Natural killer cell (primary cell): ENCODE data around the gene PPIF. TPM values are rescaled to one million over a fixed set of nuclear protein-coding genes. Genes with fewer than 3 reads are reported as not detected.

Experiments
- ATAC-seq, 3 donors: fragments of 150-1000 bp in 2 of 3; fragments of 200-7000 bp in 1 of 3; cut with Tn5 transposase; 1 replicate in 1 of 3; 2 replicates in 2 of 3; pipeline ENCODE4 v1.10.0; 2021; ENCODE audit warnings: mild to moderate bottlenecking in 2 of 3, moderate library complexity in 2 of 3
- DNase-seq, 2 donors: peaks; one replicate each; pipeline versions ENCODE4 v3.0.0 to v3.0.0-alpha.2; 2013 to 2021; ENCODE audit warnings: mixed read lengths in 1 of 2
- H3K27ac ChIP-seq: one replicate; pipeline ENCODE4 v1.5.1; 2013; ENCODE audit warnings: mild to moderate bottlenecking, low read length
- H3K27me3 ChIP-seq: one replicate; pipeline ENCODE4 v1.6.1; 2013; ENCODE audit warnings: low read length; ENCODE audit not compliant: control insufficient read depth, insufficient read depth
- H3K36me3 ChIP-seq: one replicate; pipeline ENCODE4 v1.6.1; 2013; ENCODE audit warnings: low read length; ENCODE audit not compliant: control insufficient read depth, insufficient read depth
- H3K4me1 ChIP-seq: one replicate; pipeline ENCODE4 v1.6.1; 2013; ENCODE audit warnings: low read length; ENCODE audit not compliant: control insufficient read depth, insufficient read depth
- H3K4me3 ChIP-seq: one replicate; pipeline ENCODE4 v1.5.1; 2013; ENCODE audit warnings: low read length
- H3K9me3 ChIP-seq: one replicate; pipeline ENCODE4 v1.6.1; 2013; ENCODE audit warnings: low read length; ENCODE audit not compliant: control insufficient read depth, insufficient read depth
- H3K27ac Mint-ChIP-seq, 2 donors: one replicate each; pipeline ENCODE4 v1.8.0; 2022; ENCODE audit warnings: mild to moderate bottlenecking in 2 of 2, mixed read lengths in 2 of 2, moderate library complexity in 1 of 2
- H3K27me3 Mint-ChIP-seq, 2 donors: one replicate each; pipeline ENCODE4 v1.8.0; 2022; ENCODE audit warnings: low read depth in 2 of 2, mixed read lengths in 2 of 2
- H3K36me3 Mint-ChIP-seq: one replicate; pipeline ENCODE4 v1.8.0; 2022; ENCODE audit warnings: mixed read lengths
- H3K4me1 Mint-ChIP-seq, 2 donors: one replicate each; pipeline ENCODE4 v1.8.0; 2022; ENCODE audit warnings: mixed read lengths in 2 of 2
- H3K4me3 Mint-ChIP-seq: one replicate; pipeline ENCODE4 v1.8.0; 2022; ENCODE audit warnings: mild to moderate bottlenecking, moderate library complexity, mixed read lengths
- H3K9me3 Mint-ChIP-seq, 2 donors: one replicate each; pipeline ENCODE4 v1.8.0; 2022; ENCODE audit warnings: mixed read lengths in 2 of 2
- WGBS: methylation state at CpG from one replicate; pipeline ENCODE4 v1.1.7; 2013; ENCODE audit warnings: missing lambda C conversion rate; ENCODE audit not compliant: insufficient coverage; 5-methylcytosine and 5-hydroxymethylcytosine counted together
- intact Hi-C: fragments of 100-400 bp; cut with micrococcal nuclease; formaldehyde crosslinking; loops from one replicate; pipeline ENCODE4 v1.14.2; 2022
- total RNA-seq, 4 donors: library from RNA; stranded (reverse); fragments of 120-200 nt in 1 of 4; gene quantifications; one replicate each; pipeline versions ENCODE4 v1.2.3 to v1.2.4, GENCODE V29; 2013 to 2022
- TF ChIP-seq, protein P1 (sequence below): fragments of 200-600 bp; IDR thresholded peaks from one replicate; pipeline ENCODE4 v1.8.0; 2022; ENCODE audit warnings: antibody characterized with exemption

The PPIF gene
- total RNA-seq, 3 donors from 2014 or later (not counting 1 experiment from before 2014, with no cell fraction given): 59.5 to 99.1 (median 66.3) TPM

DNA sequence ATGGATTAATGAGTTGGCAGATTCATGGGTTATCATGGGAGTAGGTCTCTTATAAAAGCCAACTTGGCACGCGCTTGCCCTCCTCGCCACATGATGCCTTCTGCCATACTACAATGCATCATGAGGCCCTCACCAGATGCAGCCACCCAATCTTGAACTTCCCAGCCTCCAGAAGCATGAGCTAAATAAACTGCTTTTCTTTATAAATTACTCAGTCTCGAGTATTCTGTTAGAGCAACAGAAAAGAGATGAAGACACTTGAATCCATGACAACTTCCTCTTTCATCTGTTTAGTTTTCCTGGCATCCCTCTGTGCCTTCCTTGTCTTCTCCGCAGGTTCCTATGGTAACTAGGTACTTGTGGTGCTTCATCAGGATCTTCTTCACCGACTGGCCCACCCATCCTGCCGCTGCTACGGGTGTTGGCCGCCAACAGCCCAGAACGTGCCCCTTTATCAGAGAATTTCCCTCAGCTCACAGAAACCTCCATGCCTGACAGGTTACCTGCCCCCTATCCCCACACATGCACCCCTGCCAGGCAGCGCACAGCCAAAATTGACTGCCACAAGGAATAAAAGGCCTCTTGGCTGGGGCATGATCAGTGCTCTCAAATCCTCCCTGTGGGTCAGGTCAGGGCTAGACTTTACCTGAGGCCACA is 28.0 kb upstream of the PPIF start:
- no peak for DNase-seq
- Mint-ChIP-seq H3K9me3 (no peaks in the 10 kb centered on the region), H3K27ac (peak overlapping the region; percentile 79 to 80), H3K4me3 (peak overlapping the region; percentile 80), H3K27me3 (no peaks in the 10 kb centered on the region), H3K4me1 (peaks cover 72 to 78% of the 10 kb centered on the region in 2 donors), H3K36me3 (no peaks in the 10 kb centered on the region)
- Histone ChIP-seq H3K27me3 (no peaks in the 10 kb centered on the region), H3K27ac (no peak overlapping the region), H3K4me1 (peaks cover 79% of the 10 kb centered on the region), H3K9me3 (no peaks in the 10 kb centered on the region), H3K36me3 (no peaks in the 10 kb centered on the region), H3K4me3 (no peak overlapping the region)
- intact Hi-C loops: no loop called here
- TF ChIP-seq, protein P1, sequence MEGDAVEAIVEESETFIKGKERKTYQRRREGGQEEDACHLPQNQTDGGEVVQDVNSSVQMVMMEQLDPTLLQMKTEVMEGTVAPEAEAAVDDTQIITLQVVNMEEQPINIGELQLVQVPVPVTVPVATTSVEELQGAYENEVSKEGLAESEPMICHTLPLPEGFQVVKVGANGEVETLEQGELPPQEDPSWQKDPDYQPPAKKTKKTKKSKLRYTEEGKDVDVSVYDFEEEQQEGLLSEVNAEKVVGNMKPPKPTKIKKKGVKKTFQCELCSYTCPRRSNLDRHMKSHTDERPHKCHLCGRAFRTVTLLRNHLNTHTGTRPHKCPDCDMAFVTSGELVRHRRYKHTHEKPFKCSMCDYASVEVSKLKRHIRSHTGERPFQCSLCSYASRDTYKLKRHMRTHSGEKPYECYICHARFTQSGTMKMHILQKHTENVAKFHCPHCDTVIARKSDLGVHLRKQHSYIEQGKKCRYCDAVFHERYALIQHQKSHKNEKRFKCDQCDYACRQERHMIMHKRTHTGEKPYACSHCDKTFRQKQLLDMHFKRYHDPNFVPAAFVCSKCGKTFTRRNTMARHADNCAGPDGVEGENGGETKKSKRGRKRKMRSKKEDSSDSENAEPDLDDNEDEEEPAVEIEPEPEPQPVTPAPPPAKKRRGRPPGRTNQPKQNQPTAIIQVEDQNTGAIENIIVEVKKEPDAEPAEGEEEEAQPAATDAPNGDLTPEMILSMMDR: no peak
- ATAC-seq: no peak
- 89% methylated on average over 11 of the region's 11 CpGs for WGBS

DNA sequence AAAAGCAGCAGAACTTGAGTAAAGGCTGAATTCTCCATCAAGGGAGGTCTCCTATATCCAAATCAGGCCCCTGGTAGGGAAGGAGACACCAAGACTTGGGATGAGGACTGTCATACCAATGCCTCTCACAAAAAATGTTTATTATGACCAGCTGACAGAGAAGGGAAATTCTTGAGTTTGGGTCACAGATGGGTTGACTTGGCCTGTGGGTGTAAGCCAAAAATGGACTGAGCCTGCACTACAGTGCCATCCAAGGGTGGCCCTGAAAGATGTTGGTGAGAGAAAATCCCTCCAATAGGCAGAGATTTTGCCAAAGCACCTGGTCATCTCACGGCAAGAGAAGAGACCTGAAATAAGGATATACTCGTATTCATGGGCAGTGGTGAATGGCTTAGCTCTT is 27.0 kb upstream of the PPIF start:
- H3K4me3 ChIP-seq: no peak overlapping the region
- TF ChIP-seq, protein P1: no peak
- no peak overlapping the region for H3K27ac ChIP-seq
- intact Hi-C loops: no loop called here
- no peak for ATAC-seq
- H3K4me1 ChIP-seq: peaks cover 81% of the 10 kb centered on the region
- peaks cover 72 to 85% of the 10 kb centered on the region in 2 donors for H3K4me1 Mint-ChIP-seq
- 97% methylated on average over 2 of the region's 2 CpGs for WGBS
- peak overlapping the region; percentile 79 to 80 for H3K27ac Mint-ChIP-seq
- no peaks in the 10 kb centered on the region for H3K27me3 Mint-ChIP-seq
- no peaks in the 10 kb centered on the region for H3K36me3 Mint-ChIP-seq
- peak overlapping the region; percentile 25 for H3K4me3 Mint-ChIP-seq
- H3K36me3 ChIP-seq: no peaks in the 10 kb centered on the region
- H3K9me3 Mint-ChIP-seq: no peaks in the 10 kb centered on the region
- no peaks in the 10 kb centered on the region for H3K9me3 ChIP-seq
- DNase-seq: no peak
- no peaks in the 10 kb centered on the region for H3K27me3 ChIP-seq

DNA sequence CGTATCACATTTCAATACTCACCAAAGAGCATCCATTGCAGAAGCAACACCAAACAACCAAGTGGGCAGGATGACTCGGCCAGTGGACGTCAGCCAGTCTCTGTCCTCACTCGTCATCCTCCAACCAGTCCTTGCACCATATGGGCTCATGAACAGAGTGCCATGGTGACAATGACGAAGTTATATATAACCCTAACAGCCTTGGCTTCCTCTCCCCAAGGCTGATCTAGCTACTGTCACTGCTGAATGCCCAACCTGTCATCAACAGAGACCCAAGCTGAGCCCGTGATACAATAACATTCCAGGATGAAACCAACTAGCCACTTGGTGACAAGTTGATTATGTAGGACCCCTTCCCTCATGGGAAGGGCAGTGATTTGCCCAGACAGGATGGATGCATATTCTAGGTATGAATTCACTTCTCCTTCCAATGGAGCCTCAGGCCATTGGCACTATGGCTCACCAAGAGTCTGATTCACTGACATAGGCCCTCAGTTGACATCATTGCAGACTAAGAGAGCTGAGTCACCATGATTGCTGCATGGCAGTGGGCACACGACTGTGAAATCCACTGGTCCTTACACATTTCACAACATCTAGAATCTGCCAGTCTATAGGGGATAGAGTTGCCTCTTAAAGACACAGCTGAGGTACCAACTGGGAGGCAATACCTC is 26.3 kb upstream of the PPIF start:
- Histone ChIP-seq H3K9me3 (no peaks in the 10 kb centered on the region), H3K4me3 (no peak overlapping the region), H3K36me3 (no peaks in the 10 kb centered on the region), H3K4me1 (peaks cover 81% of the 10 kb centered on the region), H3K27me3 (no peaks in the 10 kb centered on the region), H3K27ac (no peak overlapping the region)
- intact Hi-C loops: no loop called here
- peak in 1 of 2 donors; percentile 23 for DNase-seq
- H3K9me3 Mint-ChIP-seq: no peaks in the 10 kb centered on the region
- no peak overlapping the region for H3K4me3 Mint-ChIP-seq
- H3K27me3 Mint-ChIP-seq: no peaks in the 10 kb centered on the region
- peak in 2 of 3 donors; percentile 16 to 30 for ATAC-seq
- H3K36me3 Mint-ChIP-seq: no peaks in the 10 kb centered on the region
- 80% methylated on average over 7 of the region's 7 CpGs for WGBS
- TF ChIP-seq, protein P1: no peak
- H3K27ac Mint-ChIP-seq: peak overlapping the region in 1 of 2 donors; percentile 14
- peaks cover 68 to 85% of the 10 kb centered on the region in 2 donors for H3K4me1 Mint-ChIP-seq
